HG03039 (cell line): ENCODE data around the gene NXN.
"Not testable (repeated sequence)": the region's sequence is repeated elsewhere in the genome, so short reads cannot be mapped to it uniquely, and the experiment has no call there.

Experiments
- ATAC-seq: cut with Tn5 transposase; IDR thresholded peaks from one replicate; pipeline ENCODE4 v1.9.1; 2021; ENCODE audit warnings: mild to moderate bottlenecking, moderate library complexity; ENCODE audit not compliant: unreplicated experiment

The NXN gene

DNA sequence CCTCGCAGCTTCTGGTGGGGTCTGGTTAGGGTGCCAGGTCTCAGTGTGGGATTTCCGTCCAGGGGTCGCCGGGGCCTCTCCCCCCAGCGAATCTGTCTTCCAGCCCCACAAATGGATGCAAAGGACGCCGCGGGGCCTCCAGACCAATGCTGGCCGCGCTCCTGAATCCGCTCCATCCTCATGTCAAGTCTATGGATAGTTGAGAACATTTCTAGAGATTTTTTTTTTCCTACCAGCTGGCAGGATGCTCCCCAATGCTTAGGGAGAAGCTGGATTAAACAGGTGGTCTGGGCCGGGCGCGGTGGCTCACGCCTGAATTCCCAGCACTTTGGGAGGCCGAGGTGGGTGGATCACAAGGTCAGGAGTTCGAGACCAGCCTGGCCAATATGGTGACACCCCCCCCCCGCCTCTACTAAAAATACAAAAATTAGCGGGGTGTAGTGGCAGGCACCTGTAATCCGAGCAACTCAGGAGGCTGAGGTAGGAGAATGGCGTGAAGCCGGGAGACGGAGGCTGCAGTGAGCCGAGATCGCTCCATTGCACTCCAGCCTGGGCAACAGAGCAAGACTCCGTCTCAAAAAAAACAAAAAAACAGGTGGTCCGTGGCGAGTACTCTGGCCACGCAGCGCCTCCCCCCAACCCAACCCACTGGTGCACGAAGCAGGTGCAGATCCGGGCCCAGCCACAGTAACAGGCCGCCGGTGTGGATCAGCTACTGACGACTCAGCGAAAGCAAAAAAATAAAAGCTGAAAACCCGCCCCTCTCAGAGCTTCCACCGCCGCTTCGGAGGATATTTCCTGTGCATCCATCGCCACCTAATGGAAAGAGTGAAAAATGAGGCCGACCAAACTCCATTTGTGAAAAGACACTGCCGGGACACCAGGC lies 1.1 kb upstream of the NXN start:
- ATAC-seq = no peak

DNA sequence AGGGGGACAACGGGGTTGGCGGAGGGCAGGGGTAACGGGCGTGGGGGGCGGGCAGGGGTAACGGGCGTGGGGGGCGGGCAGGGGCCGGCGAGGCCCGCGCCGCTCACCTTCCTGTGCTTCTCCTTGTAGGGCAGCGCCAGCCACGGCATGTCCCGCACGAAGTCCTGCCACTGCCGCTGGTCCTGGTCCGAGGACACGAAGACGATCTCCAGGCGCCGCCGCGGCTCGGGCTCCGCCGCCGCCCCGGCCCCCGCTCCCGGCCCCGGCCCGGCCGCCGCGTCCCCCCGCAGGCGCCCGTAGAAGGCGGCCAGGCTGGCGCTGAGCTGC lies 401 bp downstream of the NXN start:
- peak; percentile 18 for ATAC-seq

DNA sequence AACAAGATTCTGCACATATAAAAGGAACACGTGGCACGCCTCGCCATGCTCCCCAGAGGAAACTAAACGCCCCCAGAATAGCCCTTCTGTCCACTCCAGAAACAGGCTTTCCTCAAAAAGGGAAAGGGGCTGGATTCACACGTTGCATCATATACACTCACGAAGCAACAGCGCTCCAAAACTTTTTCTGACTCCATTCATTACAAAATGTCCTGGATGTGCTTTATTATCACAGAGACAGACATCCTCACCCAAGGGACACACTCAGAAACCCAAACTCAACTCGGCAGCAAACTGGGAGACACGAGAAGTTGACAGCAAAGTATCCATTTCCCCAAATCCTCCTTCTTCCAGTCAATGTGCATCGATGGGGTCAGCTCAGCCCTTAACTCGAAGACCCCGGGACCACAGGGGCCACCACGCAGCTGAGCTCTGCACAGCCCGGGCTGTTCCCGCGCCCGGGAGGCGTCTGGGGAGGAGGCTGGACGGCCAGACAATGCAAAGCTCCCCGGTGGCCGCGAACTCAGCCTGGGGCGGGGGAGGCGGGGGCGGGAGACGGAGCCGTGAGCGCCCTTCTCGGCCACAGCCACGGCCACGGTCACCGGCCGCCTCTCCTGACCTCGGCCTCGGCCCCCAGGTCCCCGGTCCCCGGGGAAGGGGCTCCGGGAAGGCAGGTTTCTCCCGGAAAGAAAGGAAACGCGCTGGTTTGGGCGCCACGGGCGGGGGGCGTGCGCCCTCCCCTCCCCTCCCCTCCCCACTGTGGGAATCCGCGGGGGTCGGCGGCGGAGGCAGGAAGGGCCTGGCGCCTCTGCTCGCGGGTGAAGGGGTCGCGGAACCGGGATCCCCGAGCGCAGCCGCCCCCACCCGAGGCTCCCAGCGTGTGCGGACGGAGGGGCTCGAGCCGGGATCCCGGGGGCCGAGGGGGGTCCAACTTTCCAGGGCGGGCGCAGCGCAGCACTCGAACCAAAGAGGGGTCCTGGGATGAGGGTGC lies 1.2 kb downstream of the NXN start:
- no peak for ATAC-seq

DNA sequence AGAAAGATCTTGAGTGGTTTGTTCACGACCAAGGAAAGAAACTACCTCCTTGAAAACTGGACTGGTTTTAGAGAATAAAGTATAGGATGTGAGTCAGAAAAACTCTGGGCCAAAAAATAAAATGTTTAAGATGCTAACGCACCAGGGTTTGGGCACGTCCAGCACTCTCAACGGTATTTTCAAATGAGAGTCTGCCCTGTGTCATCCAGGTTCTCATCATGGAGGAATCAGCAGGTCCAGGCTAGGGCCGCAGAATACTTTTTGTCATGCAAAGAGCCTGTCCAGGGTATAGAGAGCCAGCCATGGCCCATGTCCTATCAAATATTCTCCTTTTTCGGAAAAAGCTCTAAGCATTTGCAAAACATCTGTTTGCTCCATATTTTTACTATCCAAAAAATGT lies 2.4 kb downstream of the NXN start:
- ATAC-seq = no peak

DNA sequence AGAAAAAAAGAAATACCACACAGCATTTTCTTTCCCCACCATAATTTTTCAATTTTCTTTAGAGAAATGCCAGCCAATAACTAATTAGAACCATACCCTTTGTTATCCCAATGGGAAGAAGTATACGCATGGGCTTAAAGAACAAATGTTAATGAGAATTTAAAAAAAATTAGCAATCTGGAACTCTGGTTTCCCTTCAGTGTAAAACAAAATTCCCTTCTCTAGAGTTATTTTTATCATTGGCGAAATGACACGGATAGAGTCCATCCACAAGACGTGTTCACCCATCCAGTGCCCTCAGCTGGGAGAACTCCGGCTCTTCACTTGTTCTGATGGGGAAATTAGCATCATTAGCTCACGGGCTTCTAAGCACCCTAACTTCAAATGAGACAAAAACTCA lies 3.3 kb downstream of the NXN start:
- no peak for ATAC-seq

DNA sequence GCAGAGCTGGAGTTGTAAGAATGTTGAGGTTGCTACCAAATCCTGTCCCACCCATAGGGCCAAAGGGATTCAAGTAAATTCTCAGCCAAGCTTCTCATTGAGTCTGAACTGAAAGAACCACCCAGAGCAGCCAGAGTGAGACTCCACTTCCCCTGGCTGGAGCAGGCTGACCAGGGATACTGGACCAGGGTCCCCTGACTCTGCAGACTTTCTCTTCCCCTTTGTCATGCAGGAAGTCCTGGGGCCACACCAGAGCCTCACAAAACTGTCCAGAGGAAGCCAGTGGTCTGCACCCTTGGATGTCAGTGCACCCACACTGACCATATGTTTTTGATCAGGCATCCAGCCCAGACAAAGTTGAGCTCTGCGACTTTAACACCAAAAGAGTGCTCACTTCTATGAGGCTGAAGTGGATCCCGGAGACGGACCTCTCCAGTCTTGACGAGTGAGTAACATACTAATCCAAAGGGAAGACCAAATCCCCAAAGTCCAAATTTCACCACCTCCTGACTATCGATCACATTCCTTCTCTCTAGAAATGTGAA lies 4.1 kb downstream of the NXN start:
- no peak for ATAC-seq

DNA sequence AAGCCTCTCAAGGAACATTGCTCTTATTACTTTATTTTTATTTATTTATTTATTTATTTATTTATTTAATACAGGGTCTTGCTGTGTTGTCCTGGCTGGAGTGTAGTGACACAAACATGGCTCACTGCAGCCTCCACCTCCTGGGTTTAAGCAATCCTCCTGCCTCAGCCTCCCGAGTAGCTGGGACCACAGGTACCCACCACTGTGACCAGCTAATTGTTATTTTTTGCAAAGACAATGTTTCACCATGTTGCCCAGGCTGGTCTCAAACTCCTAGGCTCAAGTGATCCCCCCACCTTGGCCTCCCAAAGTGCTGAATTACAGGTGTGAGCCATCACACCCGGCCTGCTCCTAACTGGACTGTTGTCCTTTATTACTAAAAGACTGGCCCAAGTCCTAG lies 4.8 kb downstream of the NXN start:
- ATAC-seq = not testable (repeated sequence)

DNA sequence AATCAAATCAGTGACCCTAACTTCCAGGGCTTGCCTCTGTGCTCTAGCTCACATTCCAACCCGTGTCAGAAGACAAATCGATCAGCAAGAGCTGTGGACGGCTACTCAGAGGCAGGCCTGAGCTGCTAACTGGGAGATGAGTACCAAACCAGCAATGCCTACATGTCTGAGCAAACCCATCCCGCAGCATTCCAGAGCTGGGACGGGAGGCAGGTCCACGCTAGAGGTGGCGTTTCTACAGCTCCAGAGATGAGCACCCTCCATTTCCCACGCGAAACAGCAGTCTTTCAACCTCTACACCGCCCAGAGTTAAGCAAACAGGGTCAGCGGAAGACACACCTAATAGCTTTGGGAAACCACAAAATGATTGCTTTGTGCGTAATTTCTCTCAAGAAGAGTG lies 6.5 kb downstream of the NXN start:
- no peak for ATAC-seq

DNA sequence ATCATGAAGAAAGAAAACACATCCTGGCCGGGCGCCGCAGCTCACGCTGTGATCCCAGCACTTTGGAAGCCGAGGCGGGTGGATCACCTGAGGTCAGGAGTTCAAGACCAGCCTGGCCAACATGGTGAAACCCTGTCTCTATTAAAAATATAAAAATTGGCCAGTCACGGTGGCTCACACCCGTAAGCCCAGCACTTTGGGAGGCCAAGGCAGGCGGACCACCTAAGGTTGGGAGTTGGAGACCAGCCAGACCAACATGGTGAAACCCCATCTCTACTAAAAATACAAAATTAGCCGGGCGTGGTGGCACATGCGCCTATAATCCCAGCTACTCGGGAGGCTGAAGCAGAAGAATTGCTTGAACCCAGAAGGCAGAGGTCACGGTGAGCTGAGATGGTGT lies 7.7 kb downstream of the NXN start:
- ATAC-seq = not testable (repeated sequence)

DNA sequence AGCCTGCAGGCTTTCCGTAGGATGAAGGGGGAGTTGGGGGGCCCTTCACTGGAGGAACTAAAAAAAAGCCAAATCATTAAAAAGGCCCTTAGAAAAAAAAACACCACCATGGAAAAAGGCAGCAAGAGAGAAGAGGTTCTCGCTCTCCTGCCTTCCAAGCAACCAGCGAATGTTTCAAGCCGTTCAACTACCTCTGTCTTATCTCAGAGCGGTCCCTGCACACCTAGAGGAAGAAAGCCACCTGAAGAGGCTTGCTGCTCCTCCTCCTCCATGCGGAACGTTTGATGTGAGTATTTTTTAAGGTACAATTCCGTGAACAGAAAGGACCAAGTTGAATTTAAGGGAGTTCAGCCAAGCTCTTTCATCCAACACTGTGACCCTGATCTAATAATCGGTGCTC lies 9.2 kb downstream of the NXN start:
- ATAC-seq = no peak

DNA sequence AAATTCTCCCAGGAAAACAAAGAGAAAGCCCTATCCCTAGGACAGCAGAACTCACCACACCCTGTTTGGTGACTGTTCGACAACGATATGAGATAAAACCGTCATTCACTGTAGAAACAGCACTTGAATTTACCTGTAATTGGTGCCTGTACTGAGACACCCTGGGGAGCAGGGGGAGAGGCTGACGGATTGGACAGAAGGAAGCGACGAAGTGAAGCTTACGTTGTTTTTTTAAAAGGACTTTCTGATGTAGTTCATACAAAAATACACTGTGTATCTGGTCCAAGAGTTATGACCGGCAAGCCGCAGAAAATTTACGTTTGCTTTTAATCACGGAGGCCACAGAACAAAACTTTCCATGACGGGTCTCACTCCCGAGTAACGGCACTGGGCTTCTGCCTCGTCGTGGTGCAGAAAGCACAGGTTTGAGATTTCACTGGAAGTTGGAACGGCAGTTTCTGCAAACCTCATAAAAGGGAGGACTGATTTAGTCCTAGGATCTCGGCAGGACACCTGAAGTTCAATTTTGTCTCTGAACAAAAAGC lies 9.7 kb downstream of the NXN start:
- ATAC-seq = no peak

DNA sequence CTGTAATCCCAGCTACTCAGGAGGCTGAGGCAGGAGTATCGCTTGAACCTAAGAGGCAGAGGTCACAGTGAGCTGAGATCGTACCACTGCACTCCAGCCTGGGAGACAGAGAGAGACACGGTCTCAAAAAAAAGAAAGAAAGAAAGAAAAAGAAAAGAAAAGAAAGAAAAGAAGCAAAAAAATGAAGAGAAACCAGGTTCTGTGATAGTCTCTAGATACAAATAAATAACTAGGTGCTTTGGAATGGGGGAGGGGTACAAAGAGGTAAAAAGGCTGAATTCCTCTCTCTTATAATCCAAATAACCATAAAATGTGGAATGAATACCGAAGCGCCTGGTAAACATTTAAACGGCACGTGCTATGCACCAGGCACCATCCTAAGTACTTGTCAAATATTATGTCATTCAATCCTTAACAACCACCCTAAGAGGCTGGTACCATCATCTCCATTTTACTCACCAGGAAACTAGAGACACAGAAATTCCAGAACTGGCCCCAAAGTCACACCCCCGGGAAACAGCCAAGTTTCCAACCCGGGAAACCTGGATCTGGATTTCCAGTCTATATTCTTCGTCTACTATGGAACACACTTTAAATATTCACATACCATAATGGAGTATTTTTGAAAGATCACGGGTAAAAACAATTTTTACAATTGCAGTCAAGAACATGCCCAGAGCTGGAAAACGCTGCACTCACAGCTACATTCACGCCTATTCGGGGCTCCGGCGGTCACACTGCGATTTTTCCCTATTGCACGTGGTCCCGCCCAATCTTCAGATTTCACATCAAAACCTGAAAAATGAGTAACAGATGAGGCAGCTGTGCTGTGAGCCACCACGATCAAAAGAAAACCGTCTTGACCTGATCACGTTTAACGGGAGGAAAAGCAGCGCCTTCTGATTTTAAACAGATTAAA lies 10.5 kb downstream of the NXN start:
- no peak for ATAC-seq

DNA sequence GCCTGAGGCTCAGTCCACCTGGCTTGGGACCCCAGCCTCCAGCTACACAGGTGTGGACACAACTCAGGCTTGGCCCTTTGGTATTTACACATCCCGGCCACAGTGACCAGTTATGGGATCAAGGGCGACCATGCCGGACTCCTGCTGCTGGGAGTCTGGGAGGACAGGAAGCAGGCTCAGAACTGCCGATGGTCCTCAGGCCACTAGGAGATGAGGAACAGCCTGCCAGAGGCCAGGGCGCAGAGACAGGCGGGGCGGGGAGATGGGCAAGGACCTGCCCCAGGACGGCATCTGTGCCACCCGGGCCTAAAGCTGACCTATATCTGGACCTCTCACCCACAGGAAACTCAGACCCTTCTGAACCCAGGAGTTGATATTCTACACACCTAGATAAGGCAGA lies 12.5 kb downstream of the NXN start:
- ATAC-seq = no peak

DNA sequence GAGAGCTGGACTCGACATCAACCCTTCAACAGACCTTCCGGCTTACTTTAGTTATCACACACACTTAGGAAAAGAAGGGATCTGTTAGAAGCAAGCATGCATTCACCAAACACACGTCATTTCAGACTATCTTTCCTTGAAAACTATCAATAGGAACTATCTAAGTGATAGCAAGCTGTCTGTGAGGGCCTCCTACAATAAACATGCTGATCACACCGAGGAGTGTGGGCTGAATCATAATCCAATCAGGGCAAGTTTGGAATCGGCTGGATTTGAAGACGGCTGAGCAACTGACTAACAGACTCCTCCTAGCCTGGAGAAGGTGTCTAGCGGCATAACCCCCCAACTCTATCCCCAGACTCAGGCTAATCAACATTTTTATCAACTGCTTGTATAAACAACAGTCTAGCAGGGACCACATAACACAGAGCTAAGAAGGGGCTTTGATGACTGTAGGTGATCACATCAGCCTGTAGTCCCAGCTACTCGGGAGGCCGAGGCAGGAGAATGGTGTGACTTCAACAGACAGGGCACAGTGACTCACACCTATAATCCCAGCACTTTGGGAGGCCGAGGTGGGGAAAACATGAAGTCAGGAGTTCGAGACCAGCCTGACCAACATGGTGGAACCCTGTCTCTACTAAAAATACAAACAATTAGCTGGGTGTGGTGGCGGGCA lies 14.1 kb downstream of the NXN start:
- no peak for ATAC-seq

DNA sequence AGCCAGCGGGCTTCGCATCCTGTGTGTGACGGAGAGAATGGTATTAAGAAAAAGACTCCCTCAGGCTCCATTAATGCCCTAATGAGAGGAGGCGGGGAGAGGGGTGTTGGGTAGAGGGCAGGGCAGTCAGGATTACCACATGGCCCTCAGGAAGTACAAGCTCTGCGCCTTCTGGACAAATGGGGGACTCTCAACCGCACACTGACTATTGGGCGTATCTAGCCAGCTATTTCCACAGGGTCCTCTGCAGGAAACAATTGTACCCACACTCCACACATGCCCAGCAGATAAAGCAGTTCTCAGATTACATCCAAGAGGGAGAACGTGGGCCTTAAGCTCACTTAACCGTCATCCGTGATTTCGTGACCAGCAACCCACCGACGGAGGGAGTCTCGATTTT lies 14.7 kb downstream of the NXN start:
- no peak for ATAC-seq

DNA sequence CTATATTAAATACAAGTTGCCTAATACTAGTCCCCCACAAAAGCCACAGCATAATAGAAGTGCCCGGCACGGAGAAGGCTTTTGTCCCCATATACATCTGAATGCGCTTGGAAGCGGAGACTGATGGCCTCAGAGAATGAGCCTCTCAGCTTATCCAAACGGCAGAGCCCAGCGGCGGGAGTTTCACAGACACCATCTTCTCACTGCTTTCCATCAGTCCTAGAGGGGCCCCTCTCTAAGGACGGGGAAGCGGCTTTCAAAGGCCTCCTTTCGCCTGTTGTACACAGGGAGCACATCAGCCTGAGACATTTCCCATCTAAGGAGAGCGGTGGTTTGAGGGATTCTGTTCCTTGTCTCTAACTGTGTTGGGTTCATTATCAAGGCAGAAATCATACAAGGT lies 16.9 kb downstream of the NXN start:
- ATAC-seq = no peak

DNA sequence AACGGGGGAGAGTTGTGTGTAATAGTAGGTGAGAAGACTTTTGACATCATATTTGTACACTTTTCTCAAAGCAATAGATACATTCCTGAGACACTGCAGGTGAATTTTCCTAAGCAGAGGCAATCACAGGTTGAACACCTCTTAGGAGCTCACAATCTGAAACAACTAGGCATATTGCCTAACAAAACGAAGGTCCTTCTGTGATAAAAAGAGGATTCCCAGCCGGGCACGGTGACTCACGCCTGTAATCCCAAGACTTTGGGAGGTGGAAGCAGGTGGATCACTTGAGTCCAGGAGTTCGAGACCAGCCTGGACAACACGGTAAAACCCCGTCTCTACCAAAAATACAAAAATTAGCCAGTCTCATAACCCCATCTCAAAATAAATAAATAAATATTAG lies 17.4 kb downstream of the NXN start:
- ATAC-seq = no peak

DNA sequence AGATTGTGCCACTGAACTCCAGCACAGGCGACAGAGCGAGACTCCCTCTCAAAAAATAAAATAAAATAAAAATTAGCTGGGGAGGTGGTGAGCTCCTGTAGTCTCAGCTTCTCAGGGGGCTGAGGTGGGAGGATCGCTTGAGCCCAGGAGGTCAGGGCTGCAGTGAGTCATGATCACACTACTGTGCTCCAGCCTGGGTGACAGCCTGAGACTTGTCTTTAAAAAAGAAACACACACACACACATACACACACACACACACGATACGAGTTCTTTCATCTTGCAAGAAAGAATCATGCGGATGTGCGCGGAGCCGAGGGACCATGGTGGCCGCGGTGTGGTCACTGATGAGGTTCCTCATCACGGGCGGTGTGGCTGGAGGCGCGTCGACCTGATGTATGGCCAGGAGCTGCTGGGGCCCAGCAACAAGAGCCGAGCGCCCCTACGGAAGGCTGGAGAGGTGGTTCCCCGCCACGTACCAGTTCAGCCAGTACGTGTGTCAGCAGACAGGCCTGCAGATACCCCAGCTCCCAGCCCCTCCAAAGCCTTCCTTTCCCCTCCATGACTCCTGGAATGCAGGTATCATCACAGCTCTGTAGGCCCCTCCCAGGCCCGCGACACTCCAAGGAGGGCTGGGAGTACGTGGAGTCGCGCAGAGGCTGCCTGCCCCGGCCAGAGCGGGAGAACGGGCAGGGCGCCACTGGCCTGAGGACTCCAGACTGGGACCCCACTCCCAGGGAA lies 20.7 kb downstream of the NXN start:
- ATAC-seq = no peak

DNA sequence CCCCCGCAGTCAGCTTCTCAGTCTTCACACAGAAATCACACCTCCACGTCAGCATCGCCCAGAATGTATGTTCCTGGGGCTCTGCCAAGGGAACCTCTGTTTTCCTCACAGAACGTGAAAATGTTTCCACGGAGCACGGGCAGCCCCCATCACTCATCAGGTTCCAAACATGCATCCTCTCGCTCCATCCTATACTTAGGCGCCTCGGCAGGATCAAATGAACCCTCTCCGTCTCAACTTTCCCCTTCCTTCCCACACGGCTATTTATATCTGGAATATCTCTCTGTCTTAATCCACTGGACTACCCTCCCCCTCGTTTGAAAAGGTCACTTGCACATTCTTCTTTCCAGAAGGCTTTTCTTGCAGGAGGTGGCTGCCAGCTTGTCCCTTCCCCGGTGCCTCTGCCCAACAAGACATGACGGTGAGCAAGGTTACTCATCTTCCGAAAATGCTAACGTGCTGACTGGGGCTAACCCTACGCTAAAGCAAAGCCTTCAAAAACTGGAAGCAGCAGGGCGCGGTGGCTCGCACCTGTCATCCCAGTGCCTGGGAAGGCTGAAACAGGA lies 21.6 kb downstream of the NXN start:
- ATAC-seq = no peak
